H7 (cell line): ENCODE measurements around the gene USP53. TPM values are rescaled to one million over a fixed set of nuclear protein-coding genes. Genes with fewer than 3 reads are reported as not detected.
"Not testable (repeated sequence)": the region's sequence is repeated elsewhere in the genome, so short reads cannot be mapped to it uniquely, and the experiment has no call there.

Source experiments
- DNase-seq: peaks from one replicate; pipeline ENCODE4 v3.0.0; 2012
- H3K27me3 ChIP-seq: 2 replicates; pipeline ENCODE4 v1.6.0; 2011; ENCODE audit warnings: mild to moderate bottlenecking, low read length; ENCODE audit not compliant: control insufficient read depth, insufficient read depth
- H3K36me3 ChIP-seq: replicated peaks from 2 replicates; pipeline ENCODE4 v1.5.1; 2011; ENCODE audit warnings: low read length; ENCODE audit not compliant: control insufficient read depth, insufficient read depth
- H3K4me3 ChIP-seq: 2 replicates; pipeline ENCODE4 v1.5.1; 2011; ENCODE audit warnings: low read depth, mild to moderate bottlenecking, control low read depth, low read length, moderate library complexity; ENCODE audit not compliant: insufficient read depth
- total RNA-seq: library from RNA; depleted of rRNA; stranded (reverse); fragments of >200 nt; shearing (Covaris generic); gene quantifications from 2 replicates; pipeline ENCODE4 v1.2.3, GENCODE V29; 2014

Gene USP53
- total RNA-seq, 1 experiment from 2014 or later, result 16.5 TPM

DNA sequence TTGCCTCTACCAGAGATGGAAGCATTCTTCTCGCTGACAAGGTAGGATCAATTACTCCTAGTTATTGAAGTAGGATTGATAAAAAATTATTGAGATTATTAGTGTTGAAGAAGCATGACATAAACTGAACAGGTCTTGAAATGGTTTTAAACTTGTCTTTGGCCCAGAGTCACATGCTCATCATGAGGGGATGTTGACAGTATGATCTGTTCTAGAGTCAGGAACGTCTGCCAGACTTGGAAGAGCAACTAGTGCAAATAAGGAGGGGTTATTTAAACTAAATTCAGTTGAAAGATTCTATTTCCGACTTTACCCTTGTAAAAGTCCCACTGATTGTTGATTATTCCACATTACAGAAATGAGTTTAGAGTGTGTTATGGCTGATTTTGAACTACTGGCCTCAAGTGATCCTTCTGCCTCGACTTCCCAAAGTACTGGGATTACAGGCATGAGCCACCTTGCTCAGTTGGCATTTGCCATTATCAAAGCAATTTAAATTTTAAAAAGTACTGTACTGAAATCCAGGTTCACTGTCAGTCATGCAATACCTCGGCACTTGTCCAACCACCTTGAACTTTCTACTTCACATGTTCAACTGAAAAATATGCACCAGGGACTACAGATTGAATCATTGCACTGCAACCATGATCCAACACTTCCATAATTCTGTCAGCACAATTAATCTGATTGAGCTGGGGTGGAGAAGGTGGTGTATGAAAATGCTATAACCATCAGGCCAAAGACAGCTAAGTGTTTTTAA, 89.7 kb downstream of the USP53 start:
- no peak for DNase-seq
- H3K36me3 ChIP-seq, result no peaks in the 10 kb centered on the region
- H3K27me3 ChIP-seq, result no peaks in the 10 kb centered on the region
- no peak overlapping the region for H3K4me3 ChIP-seq

GRCh38 chr4:119303587-119304305, 91.2 kb downstream of the USP53 start:
- H3K4me3 ChIP-seq, result no peak overlapping the region
- DNase-seq, result no peak
- H3K36me3 ChIP-seq, result no peaks in the 10 kb centered on the region
- no peaks in the 10 kb centered on the region for H3K27me3 ChIP-seq

DNA sequence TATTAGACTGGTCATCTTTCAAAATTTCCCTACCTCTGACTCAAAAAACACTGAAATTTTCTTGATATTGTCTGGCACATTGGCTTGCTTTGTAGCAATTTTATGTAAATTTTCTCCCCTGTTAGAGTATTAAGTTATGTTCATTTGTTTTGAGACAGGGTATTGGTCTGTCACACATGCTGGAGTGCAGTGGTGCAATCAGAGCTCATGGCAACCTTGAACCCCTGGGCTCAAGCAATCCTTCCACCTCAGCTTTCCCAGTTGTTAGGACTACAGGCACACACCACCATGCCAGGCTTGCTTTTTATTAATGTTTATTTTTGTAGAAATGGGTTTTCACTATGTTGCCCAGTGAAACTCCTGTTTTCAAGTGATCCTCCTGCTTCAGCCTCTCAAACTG, 91.9 kb downstream of the USP53 start:
- no peaks in the 10 kb centered on the region for H3K36me3 ChIP-seq
- H3K4me3 ChIP-seq, result no peak overlapping the region
- no peak for DNase-seq
- H3K27me3 ChIP-seq, result no peaks in the 10 kb centered on the region

DNA sequence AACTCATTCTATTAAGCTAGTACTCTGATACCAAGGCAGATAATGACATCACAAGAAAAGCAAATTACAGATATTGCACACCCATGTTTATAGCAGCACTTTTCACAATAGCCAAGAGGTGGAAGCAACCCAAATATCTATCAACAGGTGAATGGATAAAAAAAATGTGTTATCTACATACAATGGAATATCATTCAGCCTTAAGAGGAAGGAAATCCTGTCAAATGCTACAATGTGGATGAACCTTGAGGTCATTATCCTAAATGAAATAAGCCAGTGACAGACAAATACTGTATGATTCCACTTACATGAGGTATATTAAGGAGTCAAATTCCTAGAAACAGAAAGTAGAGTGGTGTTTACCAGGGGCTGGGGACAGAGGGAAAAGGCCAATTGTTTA, 95.1 kb downstream of the USP53 start:
- Histone ChIP-seq H3K36me3 (no peaks in the 10 kb centered on the region), H3K4me3 (no peak overlapping the region), H3K27me3 (no peaks in the 10 kb centered on the region)
- no peak for DNase-seq

- DNase-seq, result no peak
- H3K4me3 ChIP-seq, result no peak overlapping the region
- no peaks in the 10 kb centered on the region for H3K27me3 ChIP-seq
- H3K36me3 ChIP-seq, result no peaks in the 10 kb centered on the region
Observed at GRCh38 chr4:119310826-119311225, 98.3 kb downstream of the USP53 start.

DNA sequence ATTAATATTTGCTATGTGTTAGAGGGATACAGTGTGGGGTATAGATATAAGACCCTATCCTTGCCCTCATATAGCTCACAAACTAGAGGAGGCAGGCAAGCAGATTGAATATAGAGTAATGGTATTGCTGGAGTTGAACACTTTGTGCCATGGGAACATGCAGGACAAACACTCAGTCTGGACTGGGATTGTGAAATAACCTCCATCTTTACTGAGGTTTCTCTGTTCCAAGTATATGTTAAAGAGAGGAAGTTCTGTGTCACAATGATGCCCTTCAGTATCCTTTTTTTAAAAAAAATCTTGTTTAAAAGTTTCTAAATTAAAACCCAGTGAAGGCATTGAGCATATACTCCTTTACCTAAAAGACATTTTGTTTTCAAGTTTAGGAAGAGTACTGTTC, 100.7 kb downstream of the USP53 start:
- no peak for DNase-seq
- Histone ChIP-seq H3K4me3 (no peak overlapping the region), H3K27me3 (no peaks in the 10 kb centered on the region), H3K36me3 (no peaks in the 10 kb centered on the region)

DNA sequence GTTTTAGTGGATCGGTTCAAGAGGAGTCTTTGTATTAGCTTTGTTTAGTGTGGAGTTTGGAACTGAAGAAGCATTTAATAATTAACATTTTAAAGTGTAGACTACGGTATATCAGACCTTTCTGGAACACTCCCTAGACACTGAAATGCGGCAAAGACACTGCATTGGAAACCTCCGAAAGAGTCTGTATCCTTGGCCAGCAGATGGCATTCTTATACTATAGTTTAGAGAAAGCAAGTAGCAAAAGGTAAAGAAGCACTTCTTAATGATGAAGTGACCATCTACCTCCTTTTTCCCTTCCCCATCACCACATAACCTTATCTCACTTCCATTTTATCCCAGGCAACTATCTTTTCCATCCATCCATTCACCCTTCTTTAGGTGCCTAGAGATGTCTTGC, 101.8 kb downstream of the USP53 start:
- H3K27me3 ChIP-seq, result no peaks in the 10 kb centered on the region
- peak; percentile 10 for DNase-seq
- no peak overlapping the region for H3K4me3 ChIP-seq
- no peaks in the 10 kb centered on the region for H3K36me3 ChIP-seq

DNA sequence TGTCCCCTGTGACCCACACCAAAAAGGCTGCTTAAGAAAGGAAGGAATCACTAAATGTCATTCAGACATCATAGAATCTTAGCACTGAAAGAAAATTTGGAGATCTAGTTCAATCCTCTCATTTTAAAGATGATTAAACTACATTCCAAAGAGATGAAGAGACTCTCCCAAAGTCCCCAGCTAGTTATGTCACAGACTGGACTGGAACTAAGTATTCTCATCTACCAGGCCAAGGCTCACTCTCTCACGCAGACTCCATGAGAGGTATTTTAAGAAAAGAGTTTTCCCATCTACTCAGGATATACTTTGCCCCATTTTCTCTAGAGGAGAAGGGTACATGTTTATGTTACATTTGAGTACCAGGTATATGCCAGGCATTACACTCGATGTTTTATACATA, 102.5 kb downstream of the USP53 start:
- H3K27me3 ChIP-seq, result no peaks in the 10 kb centered on the region
- H3K4me3 ChIP-seq, result no peak overlapping the region
- no peak for DNase-seq
- H3K36me3 ChIP-seq, result no peaks in the 10 kb centered on the region

GRCh38 chr4:119317990-119318389, 105.5 kb downstream of the USP53 start:
- no peak for DNase-seq
- Histone ChIP-seq H3K36me3 (no peaks in the 10 kb centered on the region), H3K27me3 (no peaks in the 10 kb centered on the region), H3K4me3 (no peak overlapping the region)

- no peaks in the 10 kb centered on the region for H3K27me3 ChIP-seq
- DNase-seq, result no peak
Observed at GRCh38 chr4:119321921-119322687, 109.6 kb downstream of the USP53 start, which contains the start of gene FABP2. TSS of gene FABP2 (minus strand) at chr4:119322138. CDS start at chr4:119322102, 36 bp downstream.

DNA sequence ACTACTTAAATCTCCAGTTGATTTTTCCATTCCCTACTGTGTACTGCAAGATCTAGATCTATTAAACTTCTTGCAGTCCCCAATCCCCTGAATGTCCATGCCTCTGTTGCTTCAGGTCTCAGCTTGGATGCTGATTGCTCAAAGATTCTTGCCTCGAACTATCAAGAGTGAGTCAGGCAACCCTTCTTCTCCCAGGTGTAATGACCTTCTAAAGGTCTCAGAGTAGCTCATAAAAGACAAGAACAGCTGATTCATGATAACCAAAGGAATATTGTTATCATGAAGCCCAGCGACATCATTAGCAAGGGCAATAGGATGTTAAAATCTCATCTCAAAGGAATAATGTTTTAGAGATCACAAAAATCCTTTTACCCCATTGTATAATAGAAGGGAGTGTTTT, 116.2 kb downstream of the USP53 start:
- H3K4me3 ChIP-seq, result no peak overlapping the region
- DNase-seq, result no peak
- H3K27me3 ChIP-seq, result no peaks in the 10 kb centered on the region
- no peaks in the 10 kb centered on the region for H3K36me3 ChIP-seq

More at GRCh38 chr4:119321921-119322687, 109.6 kb downstream of the USP53 start, which contains the start of gene FABP2:
- Histone ChIP-seq H3K36me3 (no peaks in the 10 kb centered on the region), H3K4me3 (no peak within 1 kb of the TSS)

GRCh38 chr4:119329835-119330620, 117.5 kb downstream of the USP53 start:
- no peaks in the 10 kb centered on the region for H3K27me3 ChIP-seq
- H3K36me3 ChIP-seq, result no peaks in the 10 kb centered on the region
- H3K4me3 ChIP-seq, result no peak overlapping the region
- DNase-seq, result no peak

DNA sequence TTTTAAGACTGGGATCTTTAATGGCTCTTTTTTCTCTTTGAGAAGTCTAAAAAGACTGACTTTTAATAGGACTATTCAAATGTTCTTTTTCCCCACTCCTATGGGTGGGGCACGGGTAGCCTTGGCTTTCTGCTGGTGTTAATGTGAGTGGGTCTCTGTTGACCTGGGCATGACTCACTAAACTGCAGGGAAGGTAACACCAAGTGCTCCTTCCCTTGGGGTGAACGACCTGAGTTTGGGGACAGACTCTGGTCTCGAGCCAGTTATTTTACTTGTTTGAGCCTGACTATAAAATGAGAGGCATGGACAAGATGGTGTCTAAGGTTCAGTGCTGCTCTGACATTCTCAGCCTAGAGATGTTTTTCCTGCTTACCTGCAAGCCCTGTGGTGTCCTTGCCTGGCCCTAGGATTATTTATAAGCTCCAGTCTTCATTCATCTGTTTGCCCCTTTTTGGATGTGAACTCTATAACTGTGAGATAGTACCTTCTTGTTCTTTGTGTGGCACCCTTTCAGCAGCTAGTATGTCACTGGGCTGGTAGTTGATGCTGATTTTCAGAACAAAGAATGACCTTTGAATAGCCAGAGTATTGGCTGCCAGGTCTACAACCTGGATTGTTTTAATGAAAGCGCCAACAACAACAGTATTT, 123.9 kb downstream of the USP53 start:
- H3K27me3 ChIP-seq, H3K4me3 ChIP-seq, DNase-seq, H3K36me3 ChIP-seq: not testable (repeated sequence)

- Histone ChIP-seq H3K36me3 (no peaks in the 10 kb centered on the region), H3K27me3 (no peaks in the 10 kb centered on the region), H3K4me3 (no peak overlapping the region)
- DNase-seq, result no peak
Observed at GRCh38 chr4:119337010-119337409, 124.5 kb downstream of the USP53 start.
